ENCODE results near the gene PRKG1. TPM values are rescaled to one million over a fixed set of nuclear protein-coding genes. Genes with fewer than 3 reads are reported as not detected.
"Not testable (repeated sequence)": the region's sequence is repeated elsewhere in the genome, so short reads cannot be mapped to it uniquely, and the experiment has no call there.

The PRKG1 gene
- total RNA-seq, 4 donors from 2014 or later, result 1.2 to 6.5 (median 2.7) TPM

DNA sequence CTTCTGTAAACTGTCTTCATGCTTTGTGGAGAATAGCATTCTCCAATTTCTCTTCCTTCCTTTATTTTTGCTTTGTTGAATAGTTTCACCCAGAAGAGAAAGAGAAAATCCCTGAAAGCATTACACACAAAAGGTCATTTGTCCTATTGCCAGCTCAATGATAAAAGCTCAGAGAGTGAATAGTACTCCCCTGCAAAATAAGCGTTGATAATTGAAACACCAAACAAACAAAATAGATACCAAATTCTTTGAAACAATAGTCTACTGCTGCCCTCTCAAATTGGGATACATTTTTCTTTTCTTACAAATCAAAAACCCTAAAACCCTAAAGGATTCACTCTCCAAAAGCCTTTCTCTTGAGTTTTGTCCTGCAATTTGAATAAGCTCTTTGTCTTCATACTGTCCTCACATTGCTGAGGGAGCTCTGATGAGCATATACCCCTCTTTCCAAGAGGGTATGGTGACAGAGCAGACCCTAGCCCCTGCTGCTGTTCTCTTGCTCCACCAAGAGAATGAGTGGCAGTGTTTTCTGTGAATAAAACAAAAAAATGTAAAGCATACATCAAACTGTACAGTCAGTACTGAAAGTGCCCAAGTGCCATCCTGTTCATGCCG, 490.7 kb downstream of the PRKG1 start:
- DNase-seq (ENCODE audit: low spot score in 2 of 2), result no peak
- Histone ChIP-seq H3K4me1 (no peaks in the 10 kb centered on the region), H3K4me3 (no peak overlapping the region), H3K36me3 (no peaks in the 10 kb centered on the region), H3K9me3 (no peaks in the 10 kb centered on the region), H3K27me3 (no peaks in the 10 kb centered on the region), H3K27ac (no peak overlapping the region)
- no peak for TF ChIP-seq EP300 (IDR thresholded peaks at IDR 0.05)
- no peak for TF ChIP-seq POLR2A (IDR thresholded peaks at IDR 0.05)
- no peak for TF ChIP-seq POLR2AphosphoS5 (IDR thresholded peaks at IDR 0.05)
- 90% methylated on average over 2 of the region's 2 CpGs for WGBS

DNA sequence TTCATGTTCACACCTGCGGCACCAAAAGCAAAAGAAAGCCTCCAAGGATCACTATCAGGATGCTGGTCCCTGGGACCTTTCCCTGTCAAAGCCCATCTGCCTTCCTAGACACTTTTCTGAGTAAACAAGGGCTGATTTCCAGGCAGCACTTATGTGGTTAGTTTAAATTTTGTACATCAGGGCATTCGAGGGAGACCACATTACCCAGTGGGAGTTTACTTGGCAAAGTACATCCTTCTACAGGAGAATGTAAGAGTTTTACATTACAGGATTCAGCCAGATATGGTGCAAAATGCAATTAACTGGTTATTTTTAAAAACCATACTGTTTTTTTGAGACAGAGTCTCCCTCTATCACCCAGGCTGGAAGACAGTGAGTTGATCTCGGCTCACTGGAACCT, 493.0 kb downstream of the PRKG1 start:
- no peaks in the 10 kb centered on the region for H3K36me3 ChIP-seq
- 73% methylated on average over 3 of the region's 3 CpGs for WGBS

DNA sequence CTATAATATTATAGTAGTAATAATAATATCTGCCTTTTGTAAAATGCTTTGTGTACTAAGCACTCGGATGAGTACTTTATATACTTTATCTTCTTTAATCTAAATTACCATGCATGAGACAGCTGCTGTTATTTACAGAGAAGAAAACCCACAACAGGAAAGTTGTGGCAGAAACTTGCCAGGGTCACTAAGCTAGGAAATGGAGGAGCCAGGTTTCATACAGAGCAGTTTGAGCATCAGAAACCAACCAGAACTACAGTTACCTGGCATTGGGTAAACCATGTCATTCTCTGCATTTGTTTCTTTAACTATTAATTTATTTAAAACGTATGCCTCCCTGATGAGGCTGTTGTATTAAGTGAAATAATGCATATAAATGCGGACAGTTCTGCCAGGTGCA, 495.2 kb downstream of the PRKG1 start:
- Histone ChIP-seq H3K27me3 (no peaks in the 10 kb centered on the region), H3K4me1 (no peaks in the 10 kb centered on the region), H3K4me3 (no peak overlapping the region), H3K9me3 (no peaks in the 10 kb centered on the region), H3K36me3 (no peaks in the 10 kb centered on the region), H3K27ac (no peak overlapping the region)
- no peak for DNase-seq (ENCODE audit: low spot score in 2 of 2)
- 82% methylated on average over 3 of the region's 3 CpGs for WGBS
- TF ChIP-seq, protein P1, sequence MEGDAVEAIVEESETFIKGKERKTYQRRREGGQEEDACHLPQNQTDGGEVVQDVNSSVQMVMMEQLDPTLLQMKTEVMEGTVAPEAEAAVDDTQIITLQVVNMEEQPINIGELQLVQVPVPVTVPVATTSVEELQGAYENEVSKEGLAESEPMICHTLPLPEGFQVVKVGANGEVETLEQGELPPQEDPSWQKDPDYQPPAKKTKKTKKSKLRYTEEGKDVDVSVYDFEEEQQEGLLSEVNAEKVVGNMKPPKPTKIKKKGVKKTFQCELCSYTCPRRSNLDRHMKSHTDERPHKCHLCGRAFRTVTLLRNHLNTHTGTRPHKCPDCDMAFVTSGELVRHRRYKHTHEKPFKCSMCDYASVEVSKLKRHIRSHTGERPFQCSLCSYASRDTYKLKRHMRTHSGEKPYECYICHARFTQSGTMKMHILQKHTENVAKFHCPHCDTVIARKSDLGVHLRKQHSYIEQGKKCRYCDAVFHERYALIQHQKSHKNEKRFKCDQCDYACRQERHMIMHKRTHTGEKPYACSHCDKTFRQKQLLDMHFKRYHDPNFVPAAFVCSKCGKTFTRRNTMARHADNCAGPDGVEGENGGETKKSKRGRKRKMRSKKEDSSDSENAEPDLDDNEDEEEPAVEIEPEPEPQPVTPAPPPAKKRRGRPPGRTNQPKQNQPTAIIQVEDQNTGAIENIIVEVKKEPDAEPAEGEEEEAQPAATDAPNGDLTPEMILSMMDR (IDR thresholded peaks at IDR 0.05), result no peak

More for the DNA sequence above, 493.0 kb downstream of the PRKG1 start:
- H3K4me1 ChIP-seq, result no peaks in the 10 kb centered on the region
- no peaks in the 10 kb centered on the region for H3K27me3 ChIP-seq
- DNase-seq (ENCODE audit: low spot score in 2 of 2), result no peak
- no peak overlapping the region for H3K4me3 ChIP-seq
- TF ChIP-seq, protein P1 (IDR thresholded peaks at IDR 0.05), result no peak
- TF ChIP-seq POLR2A (IDR thresholded peaks at IDR 0.05) (no peak), EP300 (IDR thresholded peaks at IDR 0.05) (no peak), POLR2AphosphoS5 (IDR thresholded peaks at IDR 0.05) (no peak)
- H3K27ac ChIP-seq, result no peak overlapping the region
- H3K9me3 ChIP-seq, result no peaks in the 10 kb centered on the region

DNA sequence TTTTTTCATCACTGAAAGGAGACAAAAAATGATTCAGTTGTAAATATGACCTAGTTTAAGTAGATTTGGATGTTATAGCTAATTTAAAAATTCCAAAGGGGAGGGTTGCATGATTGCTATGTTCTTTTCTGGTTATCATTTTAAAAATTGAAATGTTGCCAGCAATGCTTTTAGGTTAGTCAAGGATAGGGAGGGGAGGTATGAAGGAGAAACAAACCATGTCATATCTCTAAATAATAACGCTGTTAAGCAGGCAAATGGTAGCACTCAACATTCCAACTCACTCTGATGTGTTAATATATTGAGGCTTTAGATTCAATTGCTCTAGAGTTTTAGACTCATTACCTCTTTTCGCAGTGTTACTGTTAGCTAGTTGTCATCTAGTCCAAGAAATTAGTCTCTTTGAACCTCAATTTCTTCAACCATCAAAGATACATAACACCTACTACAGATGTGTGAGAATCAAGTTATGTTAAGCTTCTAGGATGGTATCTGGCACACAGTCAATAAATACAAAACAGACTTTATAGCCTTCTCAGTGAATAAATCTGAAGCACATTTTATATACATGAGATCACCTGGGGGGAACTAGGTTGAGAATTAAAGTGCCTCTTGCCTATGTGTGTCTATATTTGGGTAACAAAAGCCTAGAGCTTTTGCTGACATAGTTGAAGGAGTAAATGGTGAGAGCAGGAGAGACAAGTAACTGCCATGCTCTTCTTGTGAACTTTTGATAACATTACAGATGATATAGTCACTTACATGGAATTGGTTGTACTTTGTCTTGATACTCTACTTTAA, 500.2 kb downstream of the PRKG1 start:
- H3K4me1 ChIP-seq, result no peaks in the 10 kb centered on the region
- no peak for DNase-seq (ENCODE audit: low spot score in 2 of 2)
- H3K27ac ChIP-seq, result no peak overlapping the region
- TF ChIP-seq POLR2A (IDR thresholded peaks at IDR 0.05), result no peak
- no peak for TF ChIP-seq POLR2AphosphoS5 (IDR thresholded peaks at IDR 0.05)
- no peak for TF ChIP-seq EP300 (IDR thresholded peaks at IDR 0.05)
- TF ChIP-seq, protein P1 (IDR thresholded peaks at IDR 0.05), result no peak
- no peaks in the 10 kb centered on the region for H3K27me3 ChIP-seq
- no peaks in the 10 kb centered on the region for H3K9me3 ChIP-seq
- H3K4me3 ChIP-seq, result no peak overlapping the region
- H3K36me3 ChIP-seq, result no peaks in the 10 kb centered on the region
- WGBS, result 52% methylated on average over 2 of the region's 2 CpGs

DNA sequence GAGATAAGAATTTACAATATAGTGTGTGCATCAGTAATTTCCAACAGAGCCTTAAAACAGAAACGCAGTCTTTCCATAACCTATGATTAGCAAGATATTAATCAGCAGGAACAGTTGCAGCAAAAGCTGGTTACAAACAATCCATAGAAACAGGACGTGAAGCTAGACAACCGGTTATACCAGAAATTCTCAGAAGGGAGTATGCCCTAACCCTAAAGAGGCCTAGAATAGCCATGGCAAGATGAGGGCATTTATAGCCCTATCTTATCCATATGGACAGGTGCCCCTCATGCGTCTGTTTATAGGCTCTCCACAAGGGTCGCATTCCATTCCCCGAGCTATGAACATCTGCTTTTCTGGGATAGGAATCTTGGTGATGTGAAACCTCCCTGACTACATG, 506.9 kb downstream of the PRKG1 start:
- H3K4me1 ChIP-seq, H3K4me3 ChIP-seq: not testable (repeated sequence)
- 92% methylated on average over 6 of the region's 6 CpGs for WGBS

DNA sequence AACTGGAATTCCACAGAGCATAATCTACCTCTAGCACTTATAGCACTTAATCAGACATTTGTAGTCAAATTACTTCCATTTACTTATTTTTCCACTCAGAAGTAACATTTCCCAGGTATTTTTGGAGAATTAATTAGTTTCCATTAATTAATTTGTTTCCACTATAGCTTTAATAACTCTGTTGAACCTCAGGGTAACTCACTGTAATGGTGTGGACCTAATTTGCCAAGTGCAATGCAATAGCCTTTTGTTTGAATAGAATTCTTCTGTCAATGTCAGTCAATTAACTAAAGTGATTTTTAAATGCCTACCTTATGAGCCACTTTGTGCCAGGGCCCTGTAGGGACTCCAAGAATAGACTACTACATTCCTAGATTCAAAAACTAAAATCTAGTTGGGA, 509.7 kb downstream of the PRKG1 start:
- H3K27ac ChIP-seq, result no peak overlapping the region
- H3K36me3 ChIP-seq, result no peaks in the 10 kb centered on the region
- TF ChIP-seq EP300 (IDR thresholded peaks at IDR 0.05), result no peak
- no peak for TF ChIP-seq POLR2AphosphoS5 (IDR thresholded peaks at IDR 0.05)
- TF ChIP-seq, protein P1 (IDR thresholded peaks at IDR 0.05), result no peak
- TF ChIP-seq POLR2A (IDR thresholded peaks at IDR 0.05), result no peak
- H3K9me3 ChIP-seq, result no peaks in the 10 kb centered on the region
- DNase-seq (ENCODE audit: low spot score in 2 of 2), result no peak
- H3K4me1 ChIP-seq, result no peaks in the 10 kb centered on the region
- H3K4me3 ChIP-seq, result no peak overlapping the region
- H3K27me3 ChIP-seq, result no peaks in the 10 kb centered on the region

More for the DNA sequence above, 506.9 kb downstream of the PRKG1 start:
- H3K27me3 ChIP-seq; H3K27ac ChIP-seq; H3K36me3 ChIP-seq; DNase-seq (ENCODE audit: low spot score in 2 of 2); H3K9me3 ChIP-seq: not testable (repeated sequence)
